Measurements from ENCODE around the gene TMEFF2.
"Not testable (repeated sequence)": the region's sequence is repeated elsewhere in the genome, so short reads cannot be mapped to it uniquely, and the experiment has no call there.

Gene TMEFF2

DNA sequence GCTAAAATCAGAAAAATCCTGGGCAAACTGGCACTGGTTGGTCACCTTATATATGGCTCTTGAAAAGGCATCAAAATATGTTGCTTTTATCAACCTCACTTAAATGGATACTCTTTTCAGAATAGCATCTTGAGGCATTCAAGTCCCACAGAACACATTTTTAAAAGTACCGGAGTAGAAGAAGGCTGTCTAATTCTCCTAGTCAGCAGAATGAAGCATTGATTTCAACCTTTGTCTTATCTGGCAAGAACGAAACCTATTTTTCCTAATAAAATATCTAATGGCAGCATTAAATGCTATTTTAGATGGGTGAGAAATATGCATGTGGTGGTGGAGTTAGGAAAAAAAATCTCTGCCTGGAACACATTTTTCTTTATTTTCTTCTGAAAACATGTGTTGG is 27.8 kb downstream of the TMEFF2 start:
- DNase-seq, result no peak

- DNase-seq, result no peak
These were observed 28.9 kb downstream of the TMEFF2 start for GRCh38 chr2:192165842-192166241.

DNA sequence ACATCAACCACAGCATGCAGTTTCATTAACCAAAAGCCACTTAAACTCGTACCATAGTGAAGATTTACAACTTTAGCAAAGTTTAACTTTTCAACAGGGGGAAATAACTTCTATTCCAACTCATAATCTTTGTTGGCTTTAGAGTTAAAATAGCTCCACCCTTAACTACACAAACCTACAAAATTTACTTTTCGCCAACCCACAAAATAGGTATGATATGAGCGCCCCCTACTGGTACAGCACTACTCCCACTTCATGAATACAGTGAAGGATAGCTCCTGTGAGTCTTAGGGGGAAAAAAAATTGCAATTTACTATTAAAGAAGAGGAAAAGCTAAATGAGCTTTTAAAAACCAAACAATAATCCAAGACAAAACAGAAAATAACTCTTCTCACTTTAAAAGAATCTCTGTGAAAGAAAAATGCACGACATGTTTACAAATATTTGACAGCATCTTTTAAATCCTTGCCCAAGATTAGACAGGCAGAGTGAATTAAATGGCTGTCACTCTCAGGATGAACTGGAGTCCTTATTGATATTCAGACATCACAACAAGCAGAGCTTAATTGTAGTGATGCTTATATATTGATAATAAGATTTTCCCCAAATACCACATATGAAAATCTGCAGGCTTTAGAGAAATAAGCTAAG is 32.2 kb downstream of the TMEFF2 start:
- peak; percentile 82 for DNase-seq

DNA sequence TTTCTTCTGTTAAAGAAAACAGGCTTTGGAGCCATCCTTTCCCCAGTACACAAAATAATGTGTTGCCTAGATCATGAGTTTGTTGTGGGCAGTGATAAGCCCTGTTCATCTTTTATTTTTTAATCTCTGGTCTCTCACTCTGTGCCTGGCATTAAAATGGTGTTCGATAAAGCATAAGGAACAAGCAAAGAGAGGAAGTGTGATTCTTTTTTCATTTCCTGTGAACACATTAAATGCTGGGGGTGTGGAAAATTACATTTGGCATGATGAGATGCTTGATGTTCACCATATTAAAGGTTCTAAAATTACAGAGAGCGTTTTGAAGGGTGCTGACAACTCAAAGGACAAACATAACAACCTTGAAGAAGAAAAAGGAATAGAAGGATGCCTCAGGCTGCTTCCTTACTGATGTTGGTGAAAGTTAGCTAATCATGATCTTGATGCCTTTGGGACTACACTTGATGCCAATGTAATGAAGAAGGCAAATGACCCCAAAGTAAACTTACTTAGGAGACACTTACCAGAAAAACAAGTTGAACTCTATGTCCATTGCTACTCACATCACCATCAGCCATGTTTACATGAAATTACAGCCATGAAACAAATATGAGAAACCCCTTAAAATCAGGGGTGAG is 33.0 kb downstream of the TMEFF2 start:
- DNase-seq, result no peak

GRCh38 chr2:192159736-192160135 is 35.0 kb downstream of the TMEFF2 start:
- DNase-seq, result no peak

DNA sequence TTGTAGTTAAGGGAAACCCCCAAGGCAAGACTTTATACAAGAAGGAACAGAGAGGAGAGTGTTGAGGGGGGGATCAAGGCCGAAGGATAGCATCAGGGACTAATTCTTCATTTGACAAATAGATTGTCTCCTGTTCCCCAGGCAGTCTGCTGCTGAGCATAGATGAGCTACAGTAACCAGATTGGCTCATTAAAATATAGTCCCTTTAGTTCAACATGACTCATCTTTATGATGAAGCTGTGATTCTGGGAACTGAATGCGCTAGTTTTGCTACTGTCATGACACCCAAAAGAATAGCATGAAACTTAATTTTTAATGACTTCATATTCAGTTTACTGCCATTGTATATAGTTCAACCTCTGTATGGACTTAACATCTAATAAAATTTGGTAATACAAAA is 35.5 kb downstream of the TMEFF2 start:
- DNase-seq, result no peak

DNA sequence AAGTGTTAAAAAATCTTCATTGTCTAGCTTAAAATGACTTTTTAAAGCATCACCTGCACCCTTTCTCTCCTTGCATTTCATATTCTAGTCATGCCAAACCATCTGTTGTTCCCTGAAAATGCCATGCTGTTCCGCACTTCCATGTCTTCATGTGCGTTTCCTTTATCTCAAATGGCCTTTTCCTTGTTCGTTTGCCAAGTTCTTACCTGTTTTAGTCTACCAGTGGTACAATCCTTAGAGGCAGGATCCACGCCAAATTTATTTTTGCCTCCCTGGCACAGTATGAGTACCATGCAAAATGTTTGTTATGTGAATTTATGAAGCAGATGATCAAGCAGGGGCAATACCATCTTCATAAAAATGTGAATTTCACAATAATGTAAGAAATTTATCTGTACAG is 37.0 kb downstream of the TMEFF2 start:
- DNase-seq, result no peak

DNA sequence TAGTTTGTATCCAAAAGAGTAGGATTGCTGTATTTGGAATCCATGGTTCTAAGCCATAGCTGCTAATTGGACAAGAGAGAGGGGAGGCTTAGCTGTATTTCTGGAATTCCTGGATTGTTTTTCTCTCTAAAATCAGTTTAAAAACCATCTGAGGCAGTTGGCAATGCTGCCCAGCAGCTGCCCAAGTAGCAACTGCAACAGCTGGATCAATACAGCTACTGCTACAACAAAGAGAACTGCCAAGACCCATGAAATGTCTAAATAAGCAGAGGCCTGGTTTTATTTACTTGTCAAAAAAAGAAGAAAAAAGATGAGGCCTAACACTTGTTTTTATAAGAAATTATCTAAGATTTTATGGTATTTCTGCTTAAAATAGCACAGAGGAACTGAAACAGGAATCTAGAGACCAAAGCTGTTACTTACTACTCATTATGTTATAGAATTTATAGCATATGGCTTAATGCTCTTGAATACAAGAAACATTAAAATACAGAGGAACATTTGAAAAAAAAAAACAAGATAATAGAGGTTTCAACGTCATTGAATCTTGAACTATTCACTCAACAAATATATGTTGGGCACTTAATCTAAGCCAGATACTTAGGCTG is 39.1 kb downstream of the TMEFF2 start:
- no peak for DNase-seq

DNA sequence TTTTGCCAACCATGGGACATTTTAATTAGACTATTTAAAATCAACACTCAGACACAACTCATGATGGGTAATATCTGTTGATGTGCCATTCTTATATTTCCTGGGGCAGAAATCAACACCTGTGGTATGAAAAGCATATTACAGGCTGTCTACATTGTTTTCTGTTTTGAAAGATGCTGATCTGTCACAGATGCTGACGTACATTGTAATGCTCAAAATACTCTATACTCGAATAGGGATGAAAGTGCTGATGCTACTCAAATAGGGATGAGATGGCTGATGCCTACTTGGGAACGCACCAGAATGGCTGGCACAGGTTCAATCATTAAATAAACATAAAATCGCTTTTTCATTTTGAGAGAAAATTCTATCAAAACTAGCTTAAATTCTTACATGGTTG is 41.2 kb downstream of the TMEFF2 start:
- DNase-seq, result no peak

- no peak for DNase-seq
These were observed 42.9 kb downstream of the TMEFF2 start for GRCh38 chr2:192151853-192152252.

DNA sequence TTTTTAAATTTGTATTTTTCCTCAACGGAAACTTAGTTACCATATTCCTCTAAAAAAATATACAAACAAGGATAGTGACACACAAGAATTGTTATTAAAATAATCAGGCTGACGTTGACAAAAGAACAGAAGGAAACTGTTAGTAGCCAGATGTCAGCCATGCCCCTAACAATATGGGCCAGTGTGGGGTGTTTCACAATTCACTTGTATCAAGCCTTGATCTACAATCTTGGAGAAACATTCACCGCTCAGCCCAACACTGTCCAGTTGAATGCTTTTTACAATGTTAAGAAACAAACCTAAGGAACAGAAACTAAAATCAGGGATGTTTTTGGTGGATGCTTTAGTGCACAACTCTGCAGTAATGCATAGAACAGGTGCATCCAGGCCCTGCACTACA is 44.6 kb downstream of the TMEFF2 start:
- no peak for DNase-seq

DNA sequence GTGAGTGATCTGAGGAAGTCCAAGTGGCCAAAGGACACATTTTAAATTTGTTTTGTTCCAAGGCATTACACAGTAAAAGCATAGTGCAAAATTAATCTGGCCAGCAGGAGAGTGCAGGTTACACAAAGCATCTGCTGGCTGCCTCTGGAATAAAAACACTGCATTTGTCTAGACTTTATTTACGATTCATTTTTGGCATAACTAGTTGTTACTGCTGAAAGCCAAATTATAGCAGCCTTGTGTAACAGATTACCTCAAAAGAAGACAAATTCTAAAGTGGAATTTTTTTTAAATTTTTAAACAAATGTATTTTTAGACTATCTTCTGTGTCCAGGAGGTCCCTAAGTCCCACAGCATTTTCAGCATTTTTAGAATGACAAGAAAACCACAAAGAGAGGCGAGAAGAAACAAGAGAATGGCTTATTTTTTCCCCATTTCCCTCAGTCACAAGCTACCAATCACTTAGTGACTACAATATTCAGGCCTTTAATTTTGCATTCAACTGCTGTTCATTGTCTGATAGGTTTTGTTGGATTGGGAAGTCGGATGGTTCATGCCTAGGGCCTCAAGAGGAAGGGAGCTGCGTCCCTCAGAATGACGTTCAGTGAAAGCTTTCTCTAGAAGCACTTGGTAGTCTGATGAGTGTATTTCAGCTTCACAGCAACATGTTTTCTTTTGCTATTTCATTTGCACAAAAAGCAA is 46.0 kb downstream of the TMEFF2 start:
- DNase-seq, result no peak

DNA sequence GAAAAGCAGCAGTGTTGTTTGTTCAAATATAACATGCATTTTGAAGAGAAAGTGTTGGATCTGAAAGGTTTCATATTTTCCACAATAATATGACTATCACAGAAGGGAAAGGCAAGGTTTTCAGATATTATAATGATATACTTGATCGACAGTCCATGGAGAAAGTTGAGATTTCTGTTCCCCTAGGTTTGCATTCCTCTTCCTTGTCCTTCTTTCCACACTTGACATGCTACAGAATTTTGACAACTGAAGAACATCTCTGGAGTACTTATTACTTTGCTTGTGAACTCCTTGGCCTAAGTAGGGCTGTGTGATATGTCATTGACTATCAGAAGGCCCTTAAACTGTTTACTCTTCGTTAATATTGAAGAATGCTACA is 46.5 kb downstream of the TMEFF2 start:
- no peak for DNase-seq

DNA sequence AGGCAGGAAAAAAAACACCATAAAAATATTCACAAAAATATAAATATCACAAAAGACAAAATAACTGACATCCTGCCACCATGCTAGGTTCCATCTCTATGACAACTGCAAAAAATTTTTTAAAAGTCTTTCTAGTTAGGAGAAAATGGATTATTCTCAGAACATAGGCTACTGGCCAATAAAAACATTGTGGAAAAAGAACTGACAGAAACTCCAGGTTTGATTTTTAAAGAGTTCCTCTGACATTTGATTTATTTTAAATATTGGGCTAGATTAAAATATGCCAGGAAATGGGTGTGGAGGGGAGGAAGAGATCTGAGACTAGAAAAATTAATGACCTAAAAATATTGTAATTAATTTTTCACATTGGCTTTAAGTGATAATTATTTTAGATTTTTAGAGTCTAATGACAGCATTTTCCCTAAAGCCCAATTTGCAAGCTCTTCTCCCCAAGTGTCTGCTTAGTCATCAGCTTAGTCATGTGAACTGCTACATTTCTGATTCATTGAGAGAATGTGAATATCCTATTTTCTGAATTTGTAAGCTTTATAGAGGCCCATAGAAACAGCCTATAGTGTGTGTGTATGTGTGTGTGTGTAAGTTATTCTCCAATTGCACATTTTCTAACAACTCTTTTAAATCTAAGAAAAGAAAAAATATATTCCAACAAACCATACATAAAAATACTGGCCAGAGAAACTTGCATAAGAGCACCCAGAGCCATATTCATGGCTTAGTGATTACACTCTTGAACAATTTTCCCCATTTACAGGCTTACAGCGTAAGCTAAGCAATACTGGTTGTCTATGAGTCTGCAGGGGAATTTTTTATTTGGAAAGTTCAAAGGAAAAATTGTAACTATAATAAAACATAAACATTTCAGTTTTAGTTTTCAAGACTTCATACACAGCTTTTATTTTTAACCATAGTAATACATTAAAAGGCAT is 48.4 kb downstream of the TMEFF2 start:
- DNase-seq, result no peak

- no peak for DNase-seq
These were observed 49.2 kb downstream of the TMEFF2 start for GRCh38 chr2:192145496-192145895.

- no peak for DNase-seq
These were observed 54.4 kb downstream of the TMEFF2 start for GRCh38 chr2:192140236-192140839.

- DNase-seq, result no peak
These were observed 54.9 kb downstream of the TMEFF2 start for GRCh38 chr2:192139813-192140212.

DNA sequence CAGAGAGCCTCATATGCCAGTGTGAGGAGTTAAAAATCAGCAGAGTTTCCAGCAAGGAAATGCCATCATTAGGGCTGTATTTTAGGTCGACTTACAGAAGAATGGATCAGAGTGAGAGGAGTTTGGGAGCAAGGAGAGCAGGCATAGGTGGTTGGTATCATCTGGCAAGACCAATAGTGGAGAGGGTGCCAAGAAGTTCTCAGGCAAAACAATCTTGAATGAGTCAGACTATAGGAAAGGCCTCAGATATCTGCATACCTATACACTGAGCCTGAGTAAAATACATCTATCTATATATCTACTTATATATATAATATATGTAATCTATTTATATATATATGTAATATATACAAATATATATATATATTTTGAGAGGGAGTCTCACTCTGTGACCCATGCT is 57.3 kb downstream of the TMEFF2 start:
- no peak for DNase-seq

GRCh38 chr2:192132604-192133003 is 62.1 kb downstream of the TMEFF2 start:
- DNase-seq, result not testable (repeated sequence)

GRCh38 chr2:192130312-192130711 is 64.4 kb downstream of the TMEFF2 start:
- DNase-seq, result not testable (repeated sequence)

DNA sequence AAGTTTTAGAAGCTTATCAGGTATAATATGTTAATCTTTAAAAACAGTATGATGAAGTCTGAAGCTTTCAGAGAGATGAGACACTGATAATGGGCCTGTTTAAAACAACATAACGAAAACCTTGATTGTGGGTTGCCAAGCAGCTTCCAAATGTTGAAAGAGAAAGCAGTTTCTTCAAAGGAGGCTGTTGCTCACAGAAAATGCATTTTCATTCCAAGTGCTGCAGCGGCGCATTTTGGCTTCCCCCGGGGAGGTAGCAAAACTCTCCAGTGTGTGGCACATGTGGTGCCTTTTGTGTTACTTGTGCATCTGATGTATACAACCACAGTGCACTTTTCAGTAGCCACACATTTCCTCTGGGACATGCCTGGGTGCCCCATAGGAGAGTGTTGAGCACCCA is 66.1 kb downstream of the TMEFF2 start:
- DNase-seq, result no peak

DNA sequence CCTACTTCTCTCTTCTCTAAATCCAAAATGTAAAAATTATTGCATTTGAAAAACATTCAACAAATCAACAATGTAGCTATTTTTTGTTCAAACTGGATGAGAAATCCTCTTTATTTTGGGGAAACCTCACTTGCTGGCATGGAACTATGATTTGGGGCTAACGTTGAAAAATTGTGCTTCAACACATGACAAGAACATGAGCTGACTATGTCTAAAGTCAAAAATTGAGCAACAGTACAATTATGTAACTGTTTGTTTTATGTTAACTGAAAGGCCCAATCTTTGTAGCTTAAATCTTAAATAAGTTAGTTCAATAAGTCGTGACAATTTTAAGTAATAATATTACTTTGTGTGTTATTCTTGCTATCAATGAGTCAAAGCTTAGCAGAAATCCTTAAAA is 67.3 kb downstream of the TMEFF2 start:
- no peak for DNase-seq
